Erythroblast (primary cell): Measurements from ENCODE around the gene RPL35.

Experiments used
- GATA1 ChIP-seq: IDR thresholded peaks from 2 replicates; pipeline ENCODE4 v1.6.1; 2011; ENCODE audit warnings: low read depth, mild to moderate bottlenecking, control low read depth, low read length, moderate library complexity
- POLR2A ChIP-seq: IDR thresholded peaks from 2 replicates; pipeline ENCODE4 v1.6.1; 2011; ENCODE audit warnings: mild to moderate bottlenecking, low read length

GRCh38 chr9:124809211-124809610 lies 52.5 kb downstream of the RPL35 start:
- TF ChIP-seq POLR2A, result no peak
- no peak for TF ChIP-seq GATA1
